ENCODE results near the gene ABCA13.

The ABCA13 gene

GRCh38 chr7:48245751-48246472, 74.7 kb downstream of the ABCA13 start:
- no peak for DNase-seq (ENCODE audit: low spot score)

GRCh38 chr7:48249166-48249565, 77.9 kb downstream of the ABCA13 start:
- DNase-seq (ENCODE audit: low spot score): no peak

DNA sequence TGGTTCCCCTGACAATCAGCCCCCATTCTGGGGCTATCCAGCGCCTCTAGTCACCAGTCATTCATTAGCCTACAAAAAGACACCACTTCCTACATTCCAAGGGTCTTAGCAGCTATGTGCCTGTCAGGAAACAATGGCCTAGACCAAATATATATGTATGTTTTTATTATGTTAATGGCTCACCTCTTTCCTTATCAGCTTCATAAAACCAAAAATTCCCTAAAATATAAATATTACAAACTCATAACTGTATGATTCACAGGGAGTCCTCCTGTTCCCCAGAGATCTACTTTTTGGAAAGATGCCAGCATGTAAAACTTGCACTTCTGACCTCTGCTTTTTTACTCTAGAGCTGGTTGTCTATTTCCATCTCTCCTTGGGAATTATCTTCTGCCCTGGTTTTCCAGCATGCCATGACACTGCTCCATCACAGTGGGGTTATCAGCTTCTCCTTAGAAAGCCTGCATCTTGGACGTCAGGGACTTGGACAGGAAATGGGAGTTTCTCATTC, 79.2 kb downstream of the ABCA13 start:
- no peak for DNase-seq (ENCODE audit: low spot score)

DNA sequence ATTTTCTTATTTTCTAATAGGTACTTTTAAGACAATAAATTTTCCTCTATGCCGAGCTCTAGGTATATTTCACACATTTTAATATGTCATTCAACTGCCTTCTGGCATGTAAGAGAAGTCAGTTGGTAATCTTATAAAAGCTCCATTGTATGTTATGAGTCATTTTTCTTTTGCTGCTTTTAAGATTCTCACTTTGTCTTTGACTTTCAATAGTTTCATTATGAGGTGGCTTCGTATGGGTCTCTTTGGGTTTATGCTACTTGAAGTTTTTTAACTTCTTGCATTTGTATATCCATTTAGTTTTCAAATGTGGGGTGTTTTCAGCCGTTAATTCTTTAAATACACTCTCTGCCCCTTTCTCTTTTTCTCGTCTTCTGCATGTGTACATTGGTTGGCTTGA, 80.5 kb downstream of the ABCA13 start:
- DNase-seq (ENCODE audit: low spot score): no peak

- DNase-seq (ENCODE audit: low spot score): no peak
These were observed 81.7 kb downstream of the ABCA13 start for GRCh38 chr7:48252995-48253394.

DNA sequence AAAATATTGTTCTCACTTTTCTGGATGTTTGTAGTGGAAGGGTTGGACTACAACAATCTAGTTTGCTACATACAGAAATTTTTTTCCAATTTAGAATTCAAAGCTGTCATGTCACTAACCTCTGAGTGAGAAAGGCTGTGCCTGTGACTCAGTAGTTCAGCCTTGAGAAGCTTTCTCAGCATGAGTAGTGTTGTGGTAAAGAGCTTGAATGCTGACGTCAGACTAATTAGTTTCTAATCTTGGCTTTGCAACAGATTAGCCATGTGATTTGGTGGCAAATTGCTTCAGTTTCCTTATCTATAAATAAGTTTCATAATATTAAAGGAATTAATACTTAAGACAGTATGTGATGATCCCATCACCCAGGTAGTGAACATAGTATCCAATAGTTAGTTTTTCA, 83.8 kb downstream of the ABCA13 start:
- DNase-seq (ENCODE audit: low spot score): no peak

DNA sequence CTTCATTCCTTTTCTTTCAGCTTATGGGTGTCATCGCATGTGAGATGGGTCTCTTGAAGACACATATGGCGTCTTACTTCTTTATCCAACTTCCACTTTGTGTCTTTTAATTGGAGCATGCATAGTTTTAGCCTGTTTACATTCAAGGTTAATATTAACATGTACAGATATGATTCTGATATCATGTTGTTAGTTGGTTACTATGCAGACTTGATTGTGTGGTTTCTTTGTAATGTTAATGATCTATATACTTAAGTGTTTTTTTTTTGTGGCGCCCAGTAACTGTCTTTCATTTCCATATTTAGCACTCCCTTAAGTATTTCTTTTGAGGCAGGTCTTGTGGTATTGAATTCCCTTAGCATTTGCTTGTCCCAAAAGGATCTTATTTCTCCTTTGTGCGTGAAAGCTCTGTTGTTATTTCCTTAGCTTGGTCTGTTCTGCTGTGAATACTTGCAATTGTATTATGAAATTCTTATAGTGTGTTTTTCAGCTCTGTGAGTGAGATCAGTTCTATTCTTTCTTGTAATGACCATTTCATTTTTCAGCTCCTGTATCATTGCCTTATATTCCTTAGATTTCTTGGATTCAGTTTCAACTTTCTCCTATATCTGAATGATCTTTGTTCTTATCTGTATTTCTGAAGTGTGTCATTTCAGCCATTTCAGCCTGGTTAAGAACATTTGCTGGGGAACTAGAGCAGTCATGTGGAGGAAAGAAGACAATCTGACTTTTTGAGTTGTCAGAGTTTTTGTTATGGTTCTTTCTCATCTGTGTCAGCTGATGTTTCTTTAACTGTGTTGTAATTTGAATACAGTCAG, 88.4 kb downstream of the ABCA13 start:
- no peak for DNase-seq (ENCODE audit: low spot score)

DNA sequence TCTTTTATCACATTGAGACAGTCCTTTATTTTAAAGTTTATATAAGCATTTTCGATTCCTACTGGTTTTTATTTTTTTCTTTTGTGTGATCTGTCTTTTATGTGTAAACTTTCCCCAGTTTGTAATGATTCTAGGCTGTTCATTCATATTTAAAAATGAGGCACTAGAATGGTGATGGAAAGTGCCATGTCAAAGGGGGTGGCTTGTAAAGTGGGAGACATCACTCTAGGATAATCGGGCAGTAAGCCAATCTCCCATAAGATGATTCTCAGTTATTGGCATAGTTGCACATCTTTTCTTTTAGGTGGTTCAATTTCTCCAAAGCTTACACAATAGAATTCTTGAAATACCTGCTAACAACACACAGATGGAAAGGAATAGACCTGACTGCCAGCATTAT, 90.4 kb downstream of the ABCA13 start:
- DNase-seq (ENCODE audit: low spot score): no peak

DNA sequence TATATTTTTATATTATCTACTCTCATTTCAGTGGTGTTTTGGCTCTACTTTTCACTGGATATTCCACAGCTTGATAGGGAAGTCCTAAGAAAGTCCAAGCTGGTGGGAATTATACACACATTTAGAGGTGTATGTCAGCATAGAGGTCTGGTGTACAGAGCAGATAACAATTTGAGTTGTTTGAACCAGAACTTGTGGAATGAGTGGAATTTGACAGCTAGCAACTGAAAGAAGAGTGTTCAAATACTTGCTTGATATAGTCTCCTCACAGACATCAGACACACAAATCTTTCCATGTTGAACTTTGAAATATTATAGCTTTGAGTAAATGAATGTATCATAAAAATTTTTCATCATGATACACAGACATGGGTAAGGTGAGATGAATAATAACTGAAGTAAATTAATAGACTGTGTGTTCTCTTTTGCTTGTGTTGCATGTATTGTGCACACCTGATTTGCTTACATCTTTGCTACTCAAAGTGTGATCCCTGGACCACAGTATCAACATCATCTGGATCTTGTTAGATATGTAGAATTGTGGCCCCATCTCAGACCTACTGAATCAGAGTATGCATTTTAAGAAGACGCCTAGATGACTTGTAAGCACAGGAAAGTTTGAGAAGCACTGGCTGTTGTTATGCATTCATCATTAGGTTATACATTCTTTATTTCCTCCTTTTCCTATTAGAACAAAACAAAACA, 91.5 kb downstream of the ABCA13 start:
- no peak for DNase-seq (ENCODE audit: low spot score)

GRCh38 chr7:48263311-48263650, 92.0 kb downstream of the ABCA13 start:
- no peak for DNase-seq (ENCODE audit: low spot score)

- DNase-seq (ENCODE audit: low spot score): no peak
These were observed 97.8 kb downstream of the ABCA13 start for GRCh38 chr7:48269066-48269465.

DNA sequence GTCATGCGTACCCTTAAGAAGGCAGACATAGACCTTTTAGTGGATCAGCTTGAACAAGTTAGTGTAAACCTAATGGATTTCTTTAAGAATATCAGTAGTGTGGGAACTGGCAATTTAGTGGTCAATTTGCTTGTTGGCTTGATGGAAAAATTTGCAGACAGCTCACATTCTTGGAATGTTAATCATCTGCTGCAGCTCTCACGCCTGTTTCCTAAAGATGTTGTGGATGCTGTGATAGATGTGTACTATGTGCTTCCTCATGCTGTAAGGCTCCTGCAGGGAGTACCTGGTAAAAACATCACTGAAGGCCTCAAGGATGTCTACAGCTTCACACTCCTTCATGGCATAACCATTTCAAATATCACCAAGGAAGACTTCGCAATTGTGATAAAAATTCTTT, 103.4 kb downstream of the ABCA13 start:
- no peak for DNase-seq (ENCODE audit: low spot score)

DNA sequence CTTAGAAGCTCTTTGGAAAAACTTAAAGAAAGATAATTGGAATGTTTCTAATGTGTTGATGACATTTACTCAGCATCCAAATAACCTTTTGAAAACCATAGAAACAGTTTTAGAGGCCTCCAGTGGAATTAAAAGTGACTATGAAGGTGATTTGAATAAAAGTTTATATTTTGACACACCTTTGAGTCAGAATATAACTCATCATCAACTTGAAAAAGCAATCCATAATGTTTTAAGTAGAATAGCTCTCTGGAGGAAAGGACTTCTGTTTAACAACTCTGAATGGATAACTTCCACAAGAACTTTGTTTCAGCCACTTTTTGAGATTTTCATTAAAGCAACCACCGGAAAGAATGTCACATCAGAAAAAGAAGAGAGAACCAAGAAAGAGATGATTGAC, 108.2 kb downstream of the ABCA13 start:
- DNase-seq (ENCODE audit: low spot score): no peak

DNA sequence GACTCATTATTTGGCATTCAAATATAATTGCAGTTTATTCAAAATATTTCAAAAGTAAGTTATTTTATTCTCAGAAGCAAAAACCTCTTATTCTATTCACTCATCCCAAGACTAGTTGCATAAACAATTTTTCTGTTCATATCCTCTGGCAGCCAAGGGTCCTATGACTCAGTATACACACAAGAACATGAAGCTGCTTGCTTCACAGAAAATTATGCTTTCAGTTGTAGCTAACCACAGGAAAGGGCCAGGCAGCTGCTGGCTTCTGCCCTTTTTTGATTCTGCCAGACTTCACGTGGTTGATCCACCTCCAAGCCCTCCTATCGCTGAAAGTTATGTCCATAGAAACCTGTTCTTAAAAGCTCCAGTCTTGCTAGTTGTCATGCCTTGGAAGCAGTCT, 108.8 kb downstream of the ABCA13 start:
- no peak for DNase-seq (ENCODE audit: low spot score)

DNA sequence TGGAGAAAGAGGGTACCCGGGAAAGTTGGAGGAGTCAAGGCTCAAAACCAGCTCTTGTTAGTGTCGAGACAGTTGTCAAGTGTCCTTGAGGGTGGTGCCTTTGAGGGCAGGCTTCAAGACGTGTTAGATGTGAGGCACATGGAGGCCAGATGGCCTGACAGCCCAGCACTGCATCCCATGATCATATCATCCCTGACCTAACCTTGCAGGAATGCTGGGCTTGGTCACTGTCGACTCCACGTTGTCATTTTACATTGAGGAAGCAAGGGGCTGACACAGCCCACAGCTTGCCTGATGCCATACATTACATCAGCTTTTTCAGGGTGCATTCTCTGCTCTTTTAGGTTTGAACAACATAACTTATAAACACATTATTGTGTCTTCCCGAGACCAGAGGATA, 114.1 kb downstream of the ABCA13 start:
- DNase-seq (ENCODE audit: low spot score): no peak

DNA sequence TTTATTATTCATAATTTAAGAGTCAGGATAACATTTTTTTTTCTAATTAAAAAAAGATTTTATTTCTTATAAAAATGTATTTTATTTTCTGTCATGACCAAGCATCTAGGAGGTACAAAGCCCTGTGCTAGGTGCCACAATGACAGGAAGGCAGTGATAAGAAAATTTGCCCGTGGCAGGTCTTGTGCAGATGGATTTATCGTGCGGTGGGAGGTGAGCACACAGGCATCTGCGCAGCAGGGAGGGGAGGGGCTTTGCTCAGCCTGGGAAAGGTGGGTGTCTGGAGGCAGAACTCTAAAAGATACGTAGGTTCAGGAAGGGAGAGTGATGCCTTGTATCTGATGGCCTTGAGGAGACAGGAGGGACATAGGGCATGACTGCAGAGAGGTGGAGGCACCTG, 115.6 kb downstream of the ABCA13 start:
- DNase-seq (ENCODE audit: low spot score): no peak

DNA sequence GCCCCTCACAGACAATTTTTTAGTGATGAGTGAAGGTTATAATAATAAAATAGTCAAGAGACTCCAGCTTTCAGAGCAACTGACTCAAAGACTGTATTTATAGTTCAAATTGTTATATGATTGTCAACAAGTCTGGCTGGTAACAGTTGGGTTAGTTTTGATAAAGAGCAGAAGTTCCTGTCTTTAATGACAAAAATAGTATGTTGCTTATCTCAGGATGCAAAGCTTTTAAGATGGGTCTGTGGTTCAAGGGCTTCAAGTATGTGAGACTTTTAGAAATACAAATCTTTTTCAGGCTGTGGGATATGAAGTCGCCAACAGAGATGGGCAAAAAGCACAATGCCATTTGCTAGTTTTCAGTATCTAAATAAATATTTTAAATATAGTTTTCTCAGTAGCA, 118.4 kb downstream of the ABCA13 start:
- DNase-seq (ENCODE audit: low spot score): no peak

DNA sequence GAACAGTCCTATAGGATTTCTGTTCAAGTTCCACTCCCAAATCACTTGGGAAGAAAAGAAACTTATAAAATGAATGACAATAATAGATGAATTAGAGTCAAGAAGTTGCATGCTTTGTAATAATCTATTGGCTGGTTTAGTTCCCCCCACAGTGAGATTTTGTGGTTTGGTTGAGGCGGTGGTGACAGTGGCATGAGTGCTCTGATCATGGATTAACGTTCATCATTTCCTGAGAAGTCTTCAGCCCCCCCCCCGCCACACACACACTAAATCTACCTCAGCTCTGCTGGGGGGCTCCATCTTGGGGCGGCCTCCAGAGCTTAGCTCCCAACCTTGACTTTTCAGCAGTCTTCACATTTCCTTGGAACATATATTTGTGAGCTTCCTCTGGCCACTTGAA, 121.7 kb downstream of the ABCA13 start:
- DNase-seq (ENCODE audit: low spot score): no peak

DNA sequence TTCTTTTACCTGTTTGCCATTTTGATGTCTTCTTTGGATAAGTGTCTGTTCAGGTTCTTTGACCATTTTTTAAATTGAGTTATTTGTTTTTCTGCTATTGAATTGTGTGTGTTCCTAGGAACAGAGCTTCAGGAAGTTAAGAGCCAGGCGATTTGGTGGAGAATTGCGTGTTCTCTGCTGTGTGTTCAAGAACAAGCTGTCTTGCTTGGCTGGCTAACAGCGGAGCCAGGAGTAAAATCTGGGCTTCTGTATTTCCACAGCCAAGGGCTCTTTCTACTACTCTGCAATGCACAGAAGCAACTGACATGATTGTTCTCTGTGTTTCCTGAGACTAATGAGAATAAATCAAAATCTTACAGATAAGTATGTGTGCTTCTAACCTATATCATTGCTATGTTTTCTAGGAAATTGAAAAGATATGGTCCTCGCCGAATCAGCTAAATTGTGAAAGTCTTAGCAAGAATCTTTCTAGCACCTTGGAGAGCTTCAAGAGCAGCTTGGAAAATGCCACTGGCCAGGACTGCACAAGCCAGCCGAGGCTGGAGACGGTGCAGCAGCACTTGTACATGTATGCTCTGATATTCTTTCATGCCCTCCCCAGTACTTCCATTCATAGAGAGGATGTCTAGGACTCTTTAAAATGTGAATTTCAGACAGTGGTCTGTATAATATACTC, 124.2 kb downstream of the ABCA13 start:
- no peak for DNase-seq (ENCODE audit: low spot score)

- DNase-seq (ENCODE audit: low spot score): no peak
These were observed 125.7 kb downstream of the ABCA13 start for GRCh38 chr7:48296966-48297365.

DNA sequence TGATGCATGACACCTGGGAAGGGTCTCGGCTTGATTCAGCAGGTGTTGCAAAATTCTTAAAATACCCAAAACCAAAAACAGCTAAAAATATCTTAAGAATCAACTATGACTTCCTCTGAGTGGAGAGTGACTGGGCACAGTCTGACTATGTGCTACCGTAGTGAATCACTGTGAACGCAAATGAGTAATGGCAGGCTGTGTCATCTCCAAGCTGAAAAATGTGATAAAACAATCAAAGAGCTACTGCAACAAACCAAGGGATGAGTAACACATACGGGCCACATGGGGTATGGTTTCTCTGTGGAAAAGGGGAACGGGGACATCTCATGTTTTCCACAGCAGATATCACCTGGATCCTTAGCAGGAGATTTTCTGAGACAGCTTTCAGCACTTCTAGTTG, 127.5 kb downstream of the ABCA13 start:
- DNase-seq (ENCODE audit: low spot score): no peak

DNA sequence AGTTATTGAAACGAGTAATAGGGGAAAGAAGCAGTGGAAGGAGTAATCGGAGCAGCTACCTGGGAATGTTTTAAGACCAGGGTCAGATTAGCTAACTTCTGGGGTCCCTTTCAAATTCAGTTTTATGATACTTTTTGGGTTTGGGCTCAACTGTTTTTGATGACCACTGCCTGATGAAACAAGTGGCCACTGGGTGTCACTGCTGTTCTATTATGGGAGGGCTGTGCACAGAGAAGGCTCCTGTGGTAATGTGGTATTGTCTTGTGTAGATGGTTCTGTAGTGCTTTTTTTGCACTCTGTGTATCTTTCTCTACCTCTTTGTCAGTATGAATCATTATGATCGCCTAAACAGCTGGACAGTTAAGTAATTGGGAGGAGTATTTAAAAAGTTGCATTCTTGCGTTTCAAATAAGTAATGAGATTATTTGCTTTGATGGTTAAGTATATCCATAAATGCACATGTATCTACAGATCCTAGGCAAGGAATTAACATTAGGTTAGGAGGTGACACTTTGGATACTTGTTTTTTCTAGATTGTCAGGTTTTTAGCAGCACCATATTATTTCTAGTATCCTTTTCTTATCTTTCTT, 128.4 kb downstream of the ABCA13 start:
- DNase-seq (ENCODE audit: low spot score): peak; percentile 52
